Hepatocyte (in vitro differentiated cells): ENCODE data around the gene TRIM34. TPM values are rescaled to one million over a fixed set of nuclear protein-coding genes. Genes with fewer than 3 reads are reported as not detected.
"Not testable (repeated sequence)": the region's sequence is repeated elsewhere in the genome, so short reads cannot be mapped to it uniquely, and the experiment has no call there.

Source experiments
- DNase-seq: peaks from one replicate; pipeline ENCODE4 v3.0.0-alpha.2; 2016; ENCODE audit warnings: low spot score
- H2AFZ ChIP-seq: fragments of 200-600 bp; sonication (generic); 2 replicates; pipeline ENCODE4 v1.6.0; 2016; ENCODE audit warnings: antibody characterized with exemption, mild to moderate bottlenecking
- H3K27ac ChIP-seq: fragments of 200-600 bp; sonication (generic); 2 replicates; pipeline ENCODE4 v1.5.1; 2016; ENCODE audit warnings: mild to moderate bottlenecking
- H3K27me3 ChIP-seq: fragments of 200-600 bp; sonication (generic); 2 replicates; pipeline ENCODE4 v1.6.1; 2016
- H3K36me3 ChIP-seq: fragments of 200-600 bp; sonication (generic); replicated peaks from 2 replicates; pipeline ENCODE4 v1.5.1; 2016; ENCODE audit warnings: low read depth; ENCODE audit not compliant: insufficient read depth
- H3K4me1 ChIP-seq: fragments of 200-600 bp; sonication (generic); 2 replicates; pipeline ENCODE4 v1.5.1; 2016; ENCODE audit warnings: mild to moderate bottlenecking, moderate library complexity; ENCODE audit not compliant: insufficient read depth
- H3K4me2 ChIP-seq: fragments of 200-600 bp; sonication (generic); 2 replicates; pipeline ENCODE4 v1.6.0; 2016
- H3K4me3 ChIP-seq: fragments of 200-600 bp; sonication (generic); 2 replicates; pipeline ENCODE4 v1.5.1; 2016; ENCODE audit warnings: mild to moderate bottlenecking
- H3K79me2 ChIP-seq: fragments of 200-600 bp; sonication (generic); 2 replicates; pipeline ENCODE4 v1.6.0; 2017; ENCODE audit warnings: mild to moderate bottlenecking
- H3K9me2 ChIP-seq: fragments of 200-600 bp; sonication (generic); replicated peaks from 2 replicates; pipeline ENCODE4 v1.6.0; 2017; ENCODE audit warnings: mild to moderate bottlenecking; ENCODE audit not compliant: insufficient read depth
- H3K9me3 ChIP-seq: fragments of 200-600 bp; sonication (generic); 2 replicates; pipeline ENCODE4 v1.5.1; 2016; ENCODE audit warnings: low read depth, mild to moderate bottlenecking
- H4K20me1 ChIP-seq: fragments of 200-600 bp; sonication (generic); 2 replicates; pipeline ENCODE4 v1.6.0; 2016; ENCODE audit warnings: mild to moderate bottlenecking; ENCODE audit not compliant: insufficient read depth, poor library complexity, severe bottlenecking
- EZH2 ChIP-seq: fragments of 200-600 bp; sonication (generic); IDR thresholded peaks from 2 replicates; pipeline ENCODE4 v1.6.1; 2016; ENCODE audit warnings: antibody characterized with exemption, mild to moderate bottlenecking, borderline replicate concordance
- EZH2phosphoT487 ChIP-seq: fragments of 200-600 bp; sonication (generic); IDR thresholded peaks from one replicate; pipeline ENCODE4 v1.6.1; 2018; ENCODE audit warnings: antibody characterized with exemption, mild to moderate bottlenecking, low read depth, moderate library complexity; ENCODE audit not compliant: unreplicated experiment, severe bottlenecking
- WGBS: methylation state at CpG from one replicate; pipeline ENCODE4 v1.1.6; 2016; ENCODE audit warnings: low lambda C conversion rate; ENCODE audit errors: missing lambda C conversion rate; 5-methylcytosine and 5-hydroxymethylcytosine counted together
- polyA plus RNA-seq: library from polyadenylated mRNA; unstranded; fragments of >200 nt; fragmentation: Nextera tagmentation; extraction: Ambion mirVana; gene quantifications from 2 replicates; pipeline ENCODE4 v1.2.1, GENCODE V29; 2016
- total RNA-seq: library from RNA; depleted of rRNA; stranded (reverse); fragments of >200 nt; gene quantifications from 2 replicates; pipeline ENCODE4 v1.2.3, GENCODE V29; 2014
- TF ChIP-seq, protein P1 (sequence below): fragments of 200-600 bp; sonication (generic); IDR thresholded peaks from 2 replicates; pipeline ENCODE4 v1.5.1; 2016; ENCODE audit warnings: antibody characterized with exemption, mild to moderate bottlenecking; ENCODE audit not compliant: poor library complexity

TRIM34 gene
- total and polyA plus RNA-seq, 2 experiments from 2014 or later, result 3.6 to 14.6 TPM

DNA sequence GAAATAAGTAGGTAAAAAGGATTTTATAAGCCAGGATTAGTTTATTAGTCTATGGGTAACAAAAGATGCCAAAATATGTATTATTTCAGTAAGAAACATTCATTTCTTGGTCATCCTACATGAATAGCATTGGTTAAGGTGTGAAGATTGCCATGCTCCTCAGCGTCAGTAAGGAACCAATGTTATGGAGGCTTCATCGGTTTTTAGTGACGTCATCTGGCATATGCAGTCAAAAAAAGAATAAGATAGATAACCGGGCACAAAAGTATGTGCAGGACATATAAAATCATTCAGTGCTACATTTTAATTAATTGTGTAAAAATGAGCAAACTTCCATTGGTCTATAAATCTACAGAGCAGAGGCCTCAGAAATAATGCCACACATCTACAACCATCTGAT is 30.7 kb downstream of the TRIM34 start:
- 96% methylated on average over 4 of the region's 4 CpGs for WGBS
- no peak overlapping the region for H3K27ac ChIP-seq
- H2AFZ ChIP-seq, result no peak overlapping the region
- no peaks in the 10 kb centered on the region for H3K9me2 ChIP-seq
- no peaks in the 10 kb centered on the region for H4K20me1 ChIP-seq
- no peak for DNase-seq
- H3K4me1 ChIP-seq, result no peaks in the 10 kb centered on the region
- no peaks in the 10 kb centered on the region for H3K79me2 ChIP-seq
- TF ChIP-seq EZH2 (no peak), EZH2phosphoT487 (no peak)
- TF ChIP-seq, protein P1, sequence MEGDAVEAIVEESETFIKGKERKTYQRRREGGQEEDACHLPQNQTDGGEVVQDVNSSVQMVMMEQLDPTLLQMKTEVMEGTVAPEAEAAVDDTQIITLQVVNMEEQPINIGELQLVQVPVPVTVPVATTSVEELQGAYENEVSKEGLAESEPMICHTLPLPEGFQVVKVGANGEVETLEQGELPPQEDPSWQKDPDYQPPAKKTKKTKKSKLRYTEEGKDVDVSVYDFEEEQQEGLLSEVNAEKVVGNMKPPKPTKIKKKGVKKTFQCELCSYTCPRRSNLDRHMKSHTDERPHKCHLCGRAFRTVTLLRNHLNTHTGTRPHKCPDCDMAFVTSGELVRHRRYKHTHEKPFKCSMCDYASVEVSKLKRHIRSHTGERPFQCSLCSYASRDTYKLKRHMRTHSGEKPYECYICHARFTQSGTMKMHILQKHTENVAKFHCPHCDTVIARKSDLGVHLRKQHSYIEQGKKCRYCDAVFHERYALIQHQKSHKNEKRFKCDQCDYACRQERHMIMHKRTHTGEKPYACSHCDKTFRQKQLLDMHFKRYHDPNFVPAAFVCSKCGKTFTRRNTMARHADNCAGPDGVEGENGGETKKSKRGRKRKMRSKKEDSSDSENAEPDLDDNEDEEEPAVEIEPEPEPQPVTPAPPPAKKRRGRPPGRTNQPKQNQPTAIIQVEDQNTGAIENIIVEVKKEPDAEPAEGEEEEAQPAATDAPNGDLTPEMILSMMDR, result no peak
- no peak overlapping the region for H3K4me2 ChIP-seq
- peaks cover 6% of the 10 kb centered on the region for H3K9me3 ChIP-seq
- no peak overlapping the region for H3K4me3 ChIP-seq
- no peaks in the 10 kb centered on the region for H3K36me3 ChIP-seq
- H3K27me3 ChIP-seq, result no peaks in the 10 kb centered on the region

DNA sequence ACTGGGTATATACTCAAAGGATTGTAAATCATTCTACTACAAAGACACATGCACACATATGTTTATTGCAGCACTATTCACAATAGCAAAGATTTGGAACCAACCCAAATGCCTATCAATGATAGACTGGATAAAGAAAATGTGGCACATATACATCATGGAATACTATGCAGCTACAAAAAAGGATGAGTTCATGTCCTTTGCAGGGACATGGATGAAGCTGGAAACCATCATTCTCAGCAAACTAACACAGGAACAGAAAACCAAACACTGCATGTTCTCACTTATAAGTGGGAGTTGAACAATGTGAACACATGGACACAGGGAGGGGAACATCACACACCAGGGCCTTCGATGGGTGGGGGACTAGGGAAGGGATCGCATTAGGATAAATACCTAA is 32.2 kb downstream of the TRIM34 start:
- not testable (repeated sequence) for H2AFZ ChIP-seq, H3K9me2 ChIP-seq, DNase-seq, H4K20me1 ChIP-seq, H3K27me3 ChIP-seq, H3K4me2 ChIP-seq, H3K27ac ChIP-seq, H3K4me3 ChIP-seq, H3K79me2 ChIP-seq, H3K4me1 ChIP-seq, H3K36me3 ChIP-seq, H3K9me3 ChIP-seq
- WGBS, result 95% methylated on average over 2 of the region's 2 CpGs

DNA sequence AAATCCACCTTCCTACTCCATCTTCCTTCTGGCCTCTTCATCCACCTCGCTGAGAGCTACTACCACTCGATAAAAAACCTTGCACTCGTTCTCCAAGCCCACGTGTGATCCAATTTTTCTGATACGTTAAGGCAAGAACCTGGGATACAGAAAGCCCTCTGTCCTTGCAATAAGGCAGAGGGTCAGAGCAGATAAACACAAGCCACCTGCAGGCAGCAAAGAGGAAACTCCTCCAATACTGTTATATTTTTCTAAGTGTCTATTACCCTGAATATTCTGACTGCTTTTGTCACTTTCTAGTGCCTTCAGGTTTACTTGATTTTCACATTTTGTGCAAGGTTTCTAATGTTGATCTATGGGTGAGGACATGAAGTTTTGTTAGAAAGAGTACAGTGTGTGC is 33.5 kb downstream of the TRIM34 start:
- no peaks in the 10 kb centered on the region for H3K4me1 ChIP-seq
- WGBS, result 93% methylated on average over 5 of the region's 5 CpGs
- no peak for DNase-seq
- H4K20me1 ChIP-seq, result no peaks in the 10 kb centered on the region
- no peak overlapping the region for H2AFZ ChIP-seq
- H3K4me2 ChIP-seq, result no peak overlapping the region
- no peaks in the 10 kb centered on the region for H3K9me2 ChIP-seq
- H3K27me3 ChIP-seq, result no peaks in the 10 kb centered on the region
- H3K4me3 ChIP-seq, result no peak overlapping the region
- no peaks in the 10 kb centered on the region for H3K79me2 ChIP-seq
- H3K9me3 ChIP-seq, result no peaks in the 10 kb centered on the region
- H3K27ac ChIP-seq, result no peak overlapping the region
- no peaks in the 10 kb centered on the region for H3K36me3 ChIP-seq
- TF ChIP-seq EZH2phosphoT487, result no peak
- TF ChIP-seq EZH2, result no peak
- TF ChIP-seq, protein P1, result no peak

DNA sequence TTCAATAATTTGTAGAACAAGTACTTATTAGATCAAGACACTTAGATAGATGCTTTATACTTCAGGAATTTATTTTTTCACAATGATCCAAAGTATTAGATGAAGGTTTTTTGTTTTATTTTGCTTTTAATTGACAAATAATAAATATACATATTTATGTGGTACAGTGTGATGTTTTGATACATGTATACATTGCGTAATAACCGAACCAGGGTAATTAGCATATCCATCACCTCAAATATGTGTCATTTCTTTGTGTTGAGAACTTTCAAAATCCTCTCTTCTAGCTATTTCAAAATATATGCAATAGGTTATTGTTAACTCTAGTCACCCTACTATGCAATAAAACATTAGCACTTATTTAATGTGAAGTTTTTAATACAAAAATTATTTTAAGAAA is 38.7 kb downstream of the TRIM34 start:
- Histone ChIP-seq H4K20me1 (no peaks in the 10 kb centered on the region), H3K4me3 (no peak overlapping the region), H3K79me2 (no peaks in the 10 kb centered on the region), H3K27me3 (no peaks in the 10 kb centered on the region), H3K9me3 (no peaks in the 10 kb centered on the region), H3K4me1 (no peaks in the 10 kb centered on the region), H3K4me2 (no peak overlapping the region), H3K36me3 (no peaks in the 10 kb centered on the region), H3K27ac (no peak overlapping the region), H3K9me2 (no peaks in the 10 kb centered on the region), H2AFZ (no peak overlapping the region)
- DNase-seq, result no peak
- 95% methylated on average over 2 of the region's 2 CpGs for WGBS
- TF ChIP-seq EZH2phosphoT487 (no peak), EZH2 (no peak)
- TF ChIP-seq, protein P1, result no peak
